Gastrocnemius medialis (tissue), 4 donors: ENCODE measurements around the gene CCBE1.

Source experiments
- POLR2A ChIP-seq, 2 donors: fragments of 450-650 bp; IDR thresholded peaks; one replicate each; pipeline ENCODE4 v1.6.1; 2017; ENCODE audit warnings: antibody characterized with exemption in 2 of 2, mild to moderate bottlenecking in 2 of 2, moderate library complexity in 2 of 2
- TF ChIP-seq, protein P1 (sequence below), 5 experiments: fragments of 450-650 bp in 3 of 5; fragments of 200-600 bp in 2 of 5; sonication (generic) in 2 of 5; IDR thresholded peaks in 4 of 5; conservative IDR thresholded peaks in 1 of 5; 1 replicate in 4 of 5; 2 replicates in 1 of 5; pipeline ENCODE4 v1.5.1; 2016 to 2019; ENCODE audit warnings: antibody characterized with exemption in 5 of 5, mild to moderate bottlenecking in 3 of 5, moderate library complexity in 3 of 5

DNA sequence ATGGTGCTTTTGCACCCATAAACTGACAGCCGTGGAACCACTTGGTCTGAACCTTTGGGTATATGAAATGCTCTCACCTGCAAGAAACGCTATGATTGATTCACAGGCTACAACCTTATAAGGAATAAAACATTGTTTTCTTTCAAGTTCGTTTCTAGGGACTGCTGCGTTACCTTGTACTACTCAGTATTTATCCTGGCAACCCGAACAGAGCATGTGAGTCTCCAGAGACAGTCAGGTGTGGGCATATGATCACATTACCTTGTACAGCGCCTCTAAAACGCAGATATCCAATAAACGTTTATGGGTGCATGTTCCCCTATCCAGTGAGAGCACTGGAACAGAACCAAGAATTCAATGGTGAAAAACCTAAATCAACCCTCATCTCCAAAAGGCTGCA, 1.7 kb downstream of the CCBE1 start:
- TF ChIP-seq, protein P1, sequence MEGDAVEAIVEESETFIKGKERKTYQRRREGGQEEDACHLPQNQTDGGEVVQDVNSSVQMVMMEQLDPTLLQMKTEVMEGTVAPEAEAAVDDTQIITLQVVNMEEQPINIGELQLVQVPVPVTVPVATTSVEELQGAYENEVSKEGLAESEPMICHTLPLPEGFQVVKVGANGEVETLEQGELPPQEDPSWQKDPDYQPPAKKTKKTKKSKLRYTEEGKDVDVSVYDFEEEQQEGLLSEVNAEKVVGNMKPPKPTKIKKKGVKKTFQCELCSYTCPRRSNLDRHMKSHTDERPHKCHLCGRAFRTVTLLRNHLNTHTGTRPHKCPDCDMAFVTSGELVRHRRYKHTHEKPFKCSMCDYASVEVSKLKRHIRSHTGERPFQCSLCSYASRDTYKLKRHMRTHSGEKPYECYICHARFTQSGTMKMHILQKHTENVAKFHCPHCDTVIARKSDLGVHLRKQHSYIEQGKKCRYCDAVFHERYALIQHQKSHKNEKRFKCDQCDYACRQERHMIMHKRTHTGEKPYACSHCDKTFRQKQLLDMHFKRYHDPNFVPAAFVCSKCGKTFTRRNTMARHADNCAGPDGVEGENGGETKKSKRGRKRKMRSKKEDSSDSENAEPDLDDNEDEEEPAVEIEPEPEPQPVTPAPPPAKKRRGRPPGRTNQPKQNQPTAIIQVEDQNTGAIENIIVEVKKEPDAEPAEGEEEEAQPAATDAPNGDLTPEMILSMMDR (IDR thresholded peaks at IDR 0.05 in 4 of 5, conservative IDR thresholded peaks at IDR 0.05 in 1 of 5) = no peak
- no peak for TF ChIP-seq POLR2A (IDR thresholded peaks at IDR 0.05)
